Fibroblast of the conjunctiva (primary cell): ENCODE data around the gene RAPGEF5.

ENCODE experiments used
- DNase-seq: peaks from one replicate; pipeline ENCODE4 v3.0.0-alpha.2; 2010; ENCODE audit warnings: low read depth

Gene RAPGEF5

DNA sequence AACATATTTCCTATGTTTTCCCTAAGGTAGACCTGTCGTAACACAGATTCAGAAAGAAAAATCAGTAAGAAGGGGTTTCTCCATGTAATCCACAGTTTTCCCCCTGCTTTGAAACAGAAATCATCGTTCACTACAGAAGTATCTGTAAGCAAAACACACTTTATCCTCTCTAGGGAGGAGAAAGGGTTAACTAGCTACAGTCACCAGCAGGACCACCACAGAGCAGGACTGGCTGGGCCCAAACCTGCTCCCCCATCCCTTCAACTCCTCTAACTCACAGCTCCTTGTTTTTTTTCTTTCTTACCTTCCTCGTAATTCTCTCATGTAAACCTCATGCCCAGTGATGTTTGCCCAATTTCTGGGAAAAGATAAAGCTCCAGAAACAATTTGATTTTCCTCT lies 167.7 kb downstream of the RAPGEF5 start:
- no peak for DNase-seq

DNA sequence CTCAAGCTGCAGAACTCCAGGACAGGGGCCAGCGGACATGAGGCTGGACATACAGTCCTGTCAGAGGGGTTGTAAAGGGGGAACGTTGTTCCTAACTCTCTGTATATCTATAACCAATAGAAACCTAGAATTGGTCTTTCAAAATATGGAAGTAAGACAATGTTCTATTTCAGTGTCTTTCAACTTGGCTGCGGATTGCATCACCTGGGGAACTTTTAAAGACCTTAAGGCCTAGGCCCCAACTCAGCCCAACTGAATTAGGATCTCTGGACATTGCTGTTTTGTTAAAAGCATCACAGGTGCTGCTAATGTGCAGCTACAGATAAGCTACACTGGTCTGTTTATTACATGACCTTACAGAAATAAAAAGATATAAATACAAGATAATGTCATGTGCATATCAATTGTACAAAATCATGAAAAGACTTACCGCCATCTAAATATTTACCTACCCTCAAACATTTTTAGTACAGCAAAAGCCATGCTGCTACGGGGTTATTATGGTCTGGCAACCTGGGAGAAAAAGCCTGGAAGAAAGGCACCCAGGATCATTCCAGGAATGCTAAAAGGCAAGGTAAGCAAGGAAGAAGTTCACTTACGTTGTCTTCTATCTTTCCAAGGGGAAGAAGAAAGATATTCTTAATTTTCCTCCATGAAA lies 169.1 kb downstream of the RAPGEF5 start:
- DNase-seq: no peak

DNA sequence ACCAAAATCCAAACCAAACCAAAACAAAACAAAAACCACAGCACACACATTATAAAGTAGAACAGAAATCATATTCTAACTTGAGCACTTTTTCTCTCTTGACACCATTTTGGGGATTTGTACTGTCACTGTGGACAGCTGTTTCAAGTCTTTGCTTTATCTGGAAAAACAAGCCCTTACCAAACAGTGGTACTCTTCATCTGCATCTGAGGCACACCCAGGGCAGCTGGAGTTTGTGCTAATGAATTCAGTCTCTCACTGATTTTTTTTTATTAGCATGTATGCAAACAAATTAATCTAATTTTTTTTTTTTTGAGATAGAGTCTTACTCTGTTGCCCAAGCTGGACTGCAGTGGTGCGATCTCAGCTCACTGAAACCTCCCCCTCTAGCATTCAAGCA lies 171.4 kb downstream of the RAPGEF5 start:
- no peak for DNase-seq

DNA sequence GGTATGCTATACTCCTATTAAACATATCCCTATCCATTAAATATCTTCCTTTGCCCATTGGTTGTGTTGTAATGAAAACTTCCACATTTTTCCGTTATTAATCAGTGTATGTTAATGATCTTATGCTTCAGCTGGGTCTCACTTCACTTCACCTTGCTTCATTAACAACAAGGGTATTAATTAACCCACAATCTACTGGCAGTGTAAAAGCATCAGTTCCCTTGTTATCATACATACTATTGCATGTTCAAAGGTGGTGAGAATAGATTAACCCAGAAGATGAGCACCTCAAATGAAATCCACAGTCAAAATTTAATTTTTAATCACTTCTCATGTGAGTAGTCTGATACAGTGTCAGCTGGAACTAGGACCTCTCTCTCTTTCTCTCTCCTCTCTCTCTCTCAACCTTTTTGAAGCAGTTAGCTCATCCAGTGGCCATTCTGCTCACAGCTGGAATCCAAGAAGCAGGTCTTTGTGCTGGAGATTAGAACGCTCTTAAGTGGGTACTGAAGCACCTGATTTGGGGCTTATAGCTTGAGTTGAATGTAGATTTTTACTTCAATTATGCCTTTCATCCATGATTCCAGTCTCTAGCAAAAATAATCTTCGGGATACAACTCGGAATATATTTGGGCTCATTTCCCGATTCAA lies 172.3 kb downstream of the RAPGEF5 start:
- DNase-seq: no peak

DNA sequence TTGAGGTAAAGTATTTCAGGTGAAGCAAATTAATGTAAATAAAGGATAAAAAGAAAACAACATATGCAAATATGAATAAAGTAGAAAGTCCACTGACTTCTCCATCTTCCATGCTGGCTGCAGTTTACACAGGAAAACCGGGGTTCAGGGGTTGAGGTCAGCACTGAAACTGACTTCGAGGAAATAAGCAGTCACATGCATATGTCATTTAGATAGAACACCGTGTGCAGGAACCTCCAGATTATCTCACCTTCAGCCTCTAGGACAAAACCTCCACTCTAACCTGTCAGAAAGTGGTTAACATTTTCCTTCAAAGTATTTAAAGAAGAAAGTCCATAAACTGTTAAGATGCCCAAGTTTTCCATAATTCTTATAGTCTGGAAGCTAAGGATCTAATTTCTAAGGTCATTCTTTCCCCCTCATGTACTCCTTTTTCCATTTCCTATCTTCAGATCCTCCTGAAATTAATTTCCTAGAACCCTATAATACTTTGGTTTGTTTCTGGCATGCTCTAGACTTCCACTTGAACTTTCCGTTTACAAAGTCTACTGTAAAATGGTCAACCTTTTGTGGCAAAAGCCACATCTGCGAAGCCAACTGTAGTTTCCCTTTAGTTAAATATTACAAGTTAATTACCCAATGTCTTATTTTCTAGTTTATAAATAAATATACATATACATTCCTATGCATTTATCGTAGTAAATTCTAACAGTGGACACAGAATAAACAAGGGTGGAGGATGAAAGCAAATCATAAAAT lies 173.3 kb downstream of the RAPGEF5 start:
- DNase-seq: no peak

DNA sequence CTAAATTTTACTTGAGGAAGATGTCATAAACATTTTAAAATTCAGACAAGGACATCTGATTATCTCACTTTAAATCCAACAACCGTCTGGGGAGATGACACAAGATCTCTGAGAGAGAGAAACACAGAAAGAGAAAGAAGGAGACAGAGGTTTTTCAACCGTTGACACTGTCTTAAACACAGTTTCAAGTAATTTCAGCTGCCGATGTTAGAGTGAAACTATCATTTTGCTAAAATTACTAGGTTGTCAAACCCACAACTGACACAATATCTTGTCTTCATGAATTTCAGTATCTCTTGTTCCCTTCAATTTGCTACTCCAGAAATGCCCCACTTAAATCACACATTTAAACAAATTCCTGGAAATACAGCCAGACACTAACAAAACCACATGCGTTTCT lies 174.8 kb downstream of the RAPGEF5 start:
- no peak for DNase-seq

DNA sequence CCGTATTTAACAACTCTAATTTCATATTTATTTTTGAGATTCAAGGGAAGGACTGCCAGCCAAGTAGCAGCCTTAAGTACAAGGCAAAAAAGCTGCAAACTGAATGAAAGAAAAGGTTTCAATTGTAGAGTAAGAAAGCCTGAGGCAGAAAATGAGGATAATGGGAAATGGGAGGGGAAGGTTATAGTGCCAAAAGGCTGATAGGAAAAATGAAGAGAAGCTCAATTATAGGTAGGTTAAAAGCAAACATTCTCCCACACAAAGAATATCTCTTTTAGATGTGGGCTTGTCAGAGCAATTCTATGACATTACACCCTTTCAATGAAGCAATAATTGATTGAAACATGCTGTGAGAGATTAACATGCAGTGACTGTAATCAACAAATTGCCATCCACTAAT lies 175.3 kb downstream of the RAPGEF5 start:
- no peak for DNase-seq

DNA sequence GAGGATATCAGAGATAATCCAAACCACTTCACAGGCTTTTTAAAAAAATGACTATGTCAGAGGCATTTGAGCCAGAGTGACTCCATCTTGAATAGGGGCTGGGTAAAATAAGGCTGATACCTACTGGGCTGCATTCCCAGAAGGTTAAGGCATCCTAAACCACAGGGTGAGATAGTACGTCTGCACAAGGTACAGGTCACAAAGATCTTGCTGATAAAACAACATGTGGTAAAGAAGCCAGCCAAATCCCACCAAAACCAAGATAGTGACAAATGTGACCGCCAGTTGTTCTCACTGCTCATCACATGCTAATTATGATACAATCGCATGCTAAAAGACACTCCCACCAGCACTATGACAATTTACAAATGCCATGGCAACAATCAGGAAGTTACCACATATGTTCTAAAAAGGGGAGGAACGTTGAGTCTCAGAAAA lies 177.5 kb downstream of the RAPGEF5 start:
- no peak for DNase-seq

DNA sequence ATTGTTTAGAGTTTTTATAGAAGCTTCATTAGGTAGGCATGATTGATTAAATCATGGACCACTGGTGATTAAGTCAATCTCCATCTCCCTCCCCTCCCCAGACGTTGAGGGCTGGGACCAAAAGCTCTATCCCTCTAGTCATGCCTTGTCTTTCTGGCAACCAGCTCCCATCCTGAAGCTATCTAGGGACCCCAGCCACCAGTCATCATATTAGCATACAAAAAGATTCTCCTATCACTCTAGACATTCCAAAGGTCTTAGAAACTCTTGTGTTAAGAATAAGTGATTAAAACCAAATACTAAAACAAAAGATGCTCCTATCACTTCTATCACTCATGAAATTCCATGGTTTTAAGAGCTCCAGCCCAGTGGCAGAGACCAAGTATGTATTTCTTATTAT lies 178.2 kb downstream of the RAPGEF5 start:
- DNase-seq: no peak

DNA sequence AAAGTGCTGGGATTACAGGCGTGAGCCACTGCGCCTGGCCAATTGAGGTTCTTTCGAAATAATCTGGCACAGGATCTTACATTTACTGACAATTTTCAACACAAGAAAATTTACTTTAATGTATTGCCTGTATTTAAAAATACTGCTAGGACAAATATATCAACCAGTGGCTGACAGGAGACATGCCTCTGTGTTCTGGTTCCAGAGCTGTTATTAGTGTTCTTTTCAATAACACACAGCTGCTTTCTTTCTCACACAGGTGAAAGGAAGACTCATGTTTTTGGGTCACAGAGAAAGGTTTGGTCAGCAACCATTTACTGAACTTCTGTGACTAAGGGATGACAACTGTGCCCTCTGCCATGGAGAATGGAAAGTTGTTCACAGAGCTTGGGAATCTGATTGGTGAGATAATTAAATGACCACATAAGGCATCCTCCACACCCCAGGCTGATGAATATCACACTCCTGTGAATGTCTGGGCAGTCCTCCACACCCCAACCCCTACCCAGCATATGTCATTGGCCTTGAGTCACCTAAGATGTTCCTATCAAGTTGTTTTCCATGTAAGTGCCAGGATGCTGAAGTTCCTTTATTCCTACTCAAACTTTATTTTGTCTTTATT lies 180.1 kb downstream of the RAPGEF5 start:
- no peak for DNase-seq

DNA sequence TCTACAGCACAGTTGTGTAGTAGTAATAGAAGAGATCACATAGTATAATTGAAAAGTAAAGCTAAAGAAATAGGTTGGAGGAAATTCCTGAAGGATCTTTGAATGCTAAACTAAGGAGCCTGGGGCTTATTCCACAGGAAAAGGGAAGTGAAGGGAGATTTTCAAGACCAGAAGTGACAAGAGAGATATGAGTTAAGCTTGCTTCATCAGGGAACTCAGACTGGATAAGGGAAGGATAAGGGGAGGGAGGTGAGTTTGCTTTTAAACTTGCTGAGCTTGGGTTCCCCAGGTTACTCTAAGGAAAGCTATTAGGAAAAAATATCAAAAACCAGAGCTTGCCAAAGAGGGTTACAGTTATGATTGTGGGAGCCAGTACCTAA lies 182.4 kb downstream of the RAPGEF5 start:
- DNase-seq: no peak

DNA sequence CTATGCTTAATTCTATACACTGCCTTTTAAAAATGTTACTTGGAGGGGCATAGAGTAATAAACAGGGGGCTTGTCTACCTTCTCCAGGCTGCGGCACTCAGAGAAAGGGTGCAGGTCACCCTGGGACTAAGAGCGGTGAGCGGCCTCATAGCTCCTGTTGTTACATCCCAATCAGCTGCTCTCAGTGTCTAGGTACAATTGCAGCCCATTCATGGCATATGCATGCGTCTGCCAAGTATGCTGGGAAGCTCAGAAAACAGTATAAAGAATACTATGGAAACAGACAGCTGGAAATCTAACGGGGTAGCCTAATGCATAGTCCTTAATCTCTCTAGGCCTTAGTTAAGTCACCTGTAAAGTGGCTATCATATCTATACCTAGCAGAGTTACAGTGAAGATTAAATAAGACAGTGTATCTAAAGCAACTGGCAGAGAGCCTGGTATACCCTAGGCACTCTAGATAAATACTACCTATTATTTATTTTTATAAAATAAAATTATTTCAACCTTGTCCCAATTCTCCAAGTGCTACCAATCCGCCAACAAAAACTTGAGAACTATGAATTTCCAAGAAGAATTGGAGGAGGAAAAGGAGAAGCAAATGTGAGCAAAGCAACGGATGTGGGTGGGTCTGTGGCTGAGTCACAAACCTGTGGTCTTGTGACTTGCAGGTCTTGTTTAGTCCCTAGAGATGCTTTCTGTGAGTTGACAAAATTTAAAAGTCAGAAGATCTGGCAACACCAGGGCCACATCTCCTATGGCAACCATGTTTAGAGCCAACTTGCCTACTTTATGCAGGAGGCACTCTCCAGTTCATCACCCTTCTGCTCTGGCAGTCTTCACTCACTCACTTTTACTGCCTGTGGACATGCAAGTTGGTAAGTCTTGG lies 183.0 kb downstream of the RAPGEF5 start:
- DNase-seq: no peak

DNA sequence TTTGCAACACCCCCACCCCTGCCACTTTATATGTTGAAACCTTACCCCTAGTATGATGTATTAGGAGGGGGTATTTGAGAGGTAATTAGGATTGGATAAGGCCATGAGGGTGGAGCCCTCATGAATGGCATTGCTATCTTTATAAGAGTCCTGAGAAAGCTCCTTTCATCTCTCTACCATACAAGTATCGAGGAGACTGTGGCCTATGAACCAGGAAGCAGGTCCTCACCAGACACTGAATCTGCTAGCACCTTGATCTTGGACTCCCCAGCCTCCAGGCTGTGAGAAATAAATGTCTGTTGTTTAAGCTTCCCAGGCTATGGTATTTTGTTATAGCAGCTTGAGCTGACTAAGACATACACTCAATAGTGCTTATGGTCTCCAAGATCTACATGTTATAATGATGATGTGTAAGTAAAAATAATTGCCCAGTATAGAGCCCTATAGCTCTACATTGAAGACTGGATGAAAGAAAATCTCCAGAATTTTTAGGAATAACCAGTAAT lies 188.8 kb downstream of the RAPGEF5 start:
- DNase-seq: no peak

DNA sequence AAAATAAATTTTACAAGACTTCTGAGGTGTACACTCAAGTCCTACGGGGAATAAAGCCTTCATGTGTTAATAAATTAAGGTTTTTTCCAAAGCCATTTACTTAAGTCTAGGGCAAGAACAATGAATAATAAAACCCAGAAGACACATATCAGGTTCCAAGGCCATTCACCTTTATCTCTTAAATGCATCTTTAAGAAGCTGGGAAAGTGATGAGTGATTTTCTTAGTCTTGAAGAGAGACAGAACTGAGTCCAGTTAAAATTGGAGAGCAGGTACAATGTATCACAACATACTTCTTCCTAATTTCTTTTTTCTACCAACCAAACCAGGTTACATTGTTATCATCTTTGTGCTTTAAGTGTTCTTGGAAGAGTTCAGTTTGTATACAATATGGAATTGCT lies 189.5 kb downstream of the RAPGEF5 start:
- no peak for DNase-seq

DNA sequence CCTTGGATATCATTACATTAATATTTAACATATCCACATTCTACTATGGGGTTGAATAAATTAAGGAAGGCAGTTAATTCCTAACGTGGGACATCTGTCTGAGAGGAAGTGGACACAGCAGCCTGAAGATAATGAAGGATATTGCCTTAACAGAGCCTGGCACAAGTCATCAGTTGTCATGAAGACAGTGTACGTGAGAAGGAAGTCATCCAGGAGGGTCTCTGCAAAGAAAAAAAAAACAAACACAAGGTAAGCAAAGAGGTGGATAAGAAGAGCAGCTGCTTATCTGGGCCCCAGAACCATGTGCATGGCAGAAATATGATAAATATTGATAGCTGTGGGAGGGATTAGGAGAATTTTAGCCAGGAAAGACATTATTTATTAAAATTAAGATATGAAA lies 190.0 kb downstream of the RAPGEF5 start:
- no peak for DNase-seq

DNA sequence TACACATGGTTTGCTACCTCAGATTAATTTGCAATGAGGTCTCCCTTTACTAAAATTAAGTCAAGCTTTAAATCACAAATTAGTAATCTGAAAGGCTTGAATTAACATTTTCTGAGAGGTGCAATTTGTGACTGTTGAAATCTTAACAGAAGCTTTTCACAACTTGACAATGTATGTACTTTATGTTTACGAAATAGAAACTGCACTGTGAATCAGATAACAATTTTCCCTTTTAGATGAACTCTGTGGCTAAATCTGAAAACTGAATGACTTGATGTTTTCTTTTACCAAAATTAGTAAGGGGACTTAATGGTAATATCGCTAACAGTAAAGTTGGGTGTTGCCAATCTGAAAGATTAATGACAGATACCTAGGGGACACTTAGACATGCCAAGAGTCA lies 197.6 kb downstream of the RAPGEF5 start:
- no peak for DNase-seq

DNA sequence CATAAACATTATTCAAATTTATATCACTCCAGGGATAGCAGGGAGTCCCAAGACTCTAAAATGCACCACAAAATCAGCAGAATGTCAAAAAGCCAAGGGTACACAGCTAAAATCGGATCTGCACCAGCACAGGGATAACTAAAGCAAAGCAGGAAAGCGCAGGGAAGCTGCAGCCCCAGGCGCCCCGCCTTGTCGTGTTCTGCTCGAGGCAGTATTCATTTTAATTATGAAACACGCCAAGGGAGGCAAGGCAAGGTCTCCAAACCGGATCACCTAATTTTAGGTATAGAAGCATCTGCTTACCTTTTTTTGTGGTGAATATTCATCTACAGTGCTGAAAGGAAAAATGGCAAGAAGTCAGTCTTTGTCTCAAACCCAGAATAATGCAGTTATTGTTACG lies 199.4 kb downstream of the RAPGEF5 start:
- DNase-seq: no peak

DNA sequence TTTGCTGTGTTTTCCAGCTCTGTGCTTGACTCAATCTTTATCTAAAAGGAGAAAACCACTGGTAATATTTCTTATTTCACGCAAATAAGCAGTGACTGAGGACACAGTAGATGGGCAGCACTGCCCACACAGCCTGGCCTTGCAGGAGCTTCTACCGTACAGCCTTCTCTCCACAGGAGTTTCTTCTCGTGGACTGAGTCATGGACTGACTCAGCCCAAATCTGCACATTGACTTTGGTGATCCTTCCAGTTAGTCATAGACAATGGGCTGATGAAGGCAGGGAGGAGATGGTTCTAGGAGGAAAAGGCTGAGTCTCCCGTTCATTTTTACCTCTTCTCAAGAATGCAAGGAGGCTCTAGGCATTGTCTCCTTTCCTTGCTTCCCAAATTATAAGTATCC lies 200.7 kb downstream of the RAPGEF5 start:
- no peak for DNase-seq

DNA sequence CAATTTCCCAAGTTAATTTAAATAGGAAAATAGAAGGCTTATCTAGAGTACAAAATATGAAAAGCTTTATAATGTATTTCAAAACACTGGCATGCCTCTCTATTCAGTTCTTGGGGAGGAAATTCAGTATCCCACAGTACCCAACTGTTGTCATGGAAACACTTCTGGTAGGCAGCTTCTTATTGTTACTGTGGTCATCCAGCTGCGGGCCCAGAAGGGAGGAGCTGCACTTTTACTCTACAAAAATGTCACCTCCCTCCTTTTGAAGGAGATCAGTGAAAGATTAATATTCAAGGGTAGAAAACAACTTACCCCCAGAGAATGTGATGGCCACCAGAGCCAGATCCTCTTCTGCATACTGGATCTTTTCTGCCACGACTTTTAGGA lies 202.8 kb downstream of the RAPGEF5 start:
- no peak for DNase-seq

DNA sequence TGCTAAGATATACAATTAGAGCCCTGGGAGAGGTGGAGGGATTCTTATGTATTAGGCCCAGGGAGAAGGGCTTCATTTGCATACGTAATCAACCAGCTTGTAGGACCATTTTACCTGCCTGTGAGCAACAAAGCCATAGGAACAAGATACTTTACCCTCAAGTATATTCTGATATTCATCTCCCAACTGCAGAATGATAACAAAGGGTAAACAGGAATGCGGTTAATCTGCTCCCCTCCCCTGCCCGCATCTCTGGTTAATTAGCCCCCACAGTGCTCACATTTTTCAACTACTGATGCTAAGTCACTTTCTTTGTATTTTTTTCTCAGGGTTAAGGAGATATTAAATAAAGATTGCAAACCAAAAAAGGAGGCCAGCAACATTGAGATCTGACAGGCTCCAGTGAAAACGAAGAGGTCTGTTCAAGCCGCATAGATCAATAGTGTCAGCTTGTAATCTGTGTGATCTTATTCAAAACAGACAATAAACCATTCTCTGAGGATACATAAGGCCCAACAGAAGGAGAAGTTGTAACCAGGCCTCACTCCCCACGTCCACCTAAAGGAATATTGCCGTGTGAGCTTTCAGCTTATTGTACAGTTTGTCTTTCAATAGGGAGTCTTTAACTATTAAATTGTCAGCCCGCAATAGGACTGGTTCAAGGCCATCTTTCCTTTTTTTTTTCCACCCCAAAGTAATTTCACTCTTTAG lies 203.4 kb downstream of the RAPGEF5 start:
- no peak for DNase-seq

DNA sequence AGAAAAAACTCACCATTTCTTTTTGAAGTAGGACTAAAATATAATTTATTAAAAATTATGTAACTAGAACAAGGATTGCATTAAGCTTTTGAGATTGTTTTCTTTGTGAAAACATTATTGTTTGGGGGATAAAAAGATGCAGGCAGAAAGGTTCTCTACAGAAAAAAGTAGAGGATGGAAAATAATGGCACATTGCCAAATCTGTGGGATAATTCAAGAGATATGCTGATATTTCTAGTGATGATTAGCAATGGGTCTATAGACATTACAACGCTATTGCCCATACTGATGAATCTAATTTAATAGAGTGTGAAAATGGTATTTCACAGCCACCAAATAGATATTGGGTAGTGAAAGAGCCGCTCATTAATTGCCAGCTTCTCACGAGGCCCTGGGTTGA lies 204.3 kb downstream of the RAPGEF5 start:
- no peak for DNase-seq
